ENCODE results near the gene PDXP. TPM values are rescaled to one million over a fixed set of nuclear protein-coding genes. Genes with fewer than 3 reads are reported as not detected.

Gene PDXP
- total RNA-seq, 1 donor from 2014 or later: 13.7 TPM

DNA sequence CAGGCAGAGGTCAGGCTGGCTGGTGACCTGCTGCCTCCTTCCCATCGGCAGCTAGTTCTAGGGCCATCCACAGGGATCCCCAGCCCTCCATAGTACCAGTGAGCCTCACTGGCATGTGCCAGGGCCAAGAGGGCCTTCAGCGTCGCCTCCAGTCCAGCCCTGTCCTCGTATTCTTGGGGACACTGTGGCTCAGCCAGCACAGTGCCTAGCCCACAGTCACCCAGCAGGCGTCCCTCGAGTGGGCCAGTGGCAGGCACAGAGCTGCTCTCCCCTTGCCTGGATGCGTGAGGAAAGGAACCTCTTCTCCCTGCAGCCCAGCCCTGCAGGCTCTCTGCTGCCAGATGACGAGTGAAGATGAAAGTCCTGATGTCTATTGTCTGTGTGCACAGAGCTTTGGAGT lies 29.7 kb upstream of the PDXP start:
- DNase-seq (ENCODE audit: low read depth, low spot score): no peak

DNA sequence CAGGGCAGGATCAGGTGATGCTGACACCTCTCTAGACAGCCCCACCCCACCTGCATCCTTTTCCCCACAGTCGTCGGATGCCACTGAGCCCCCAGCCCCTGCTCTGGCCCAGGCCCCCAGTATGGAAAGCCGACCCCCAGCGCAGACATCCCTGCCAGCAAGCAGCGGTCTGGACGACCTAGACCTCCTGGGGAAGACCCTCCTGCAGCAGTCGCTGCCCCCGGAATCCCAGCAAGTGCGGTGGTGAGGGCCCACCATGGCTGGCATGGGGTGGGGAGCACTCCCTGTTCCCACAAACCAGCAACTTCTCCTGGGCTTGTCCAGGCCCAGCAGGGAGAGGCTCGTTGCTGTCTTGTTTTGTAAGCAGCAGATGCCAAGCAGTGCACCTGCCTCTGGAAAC lies 28.6 kb upstream of the PDXP start:
- no peak for DNase-seq (ENCODE audit: low read depth, low spot score)

DNA sequence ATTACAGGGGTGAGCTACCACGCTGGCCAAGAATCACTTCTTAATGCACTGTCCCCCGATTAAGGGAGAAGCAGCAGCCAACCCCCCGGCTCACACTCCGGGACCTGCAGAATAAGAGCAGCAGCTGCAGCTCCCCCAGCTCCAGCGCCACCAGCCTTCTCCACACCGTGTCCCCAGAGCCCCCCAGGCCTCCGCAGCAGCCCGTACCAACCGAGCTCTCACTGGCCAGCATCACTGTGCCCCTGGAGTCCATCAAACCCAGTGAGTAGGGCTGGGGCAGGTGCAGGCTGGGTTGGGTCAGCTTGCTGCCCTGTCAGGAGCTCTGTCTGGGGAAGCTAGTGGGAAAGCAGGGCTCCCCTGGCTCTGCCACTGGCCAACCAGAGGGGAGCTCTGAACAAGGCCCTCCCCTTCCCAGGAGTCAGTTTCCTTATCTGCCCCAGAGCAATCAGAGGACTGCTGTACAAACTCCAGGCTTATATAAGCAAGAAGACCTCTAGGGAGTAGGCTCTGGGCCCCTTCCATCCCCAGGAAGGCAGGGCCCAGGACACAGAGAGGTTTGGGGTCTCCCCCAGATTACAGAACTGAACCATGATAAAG lies 27.6 kb upstream of the PDXP start:
- no peak for DNase-seq (ENCODE audit: low read depth, low spot score)

DNA sequence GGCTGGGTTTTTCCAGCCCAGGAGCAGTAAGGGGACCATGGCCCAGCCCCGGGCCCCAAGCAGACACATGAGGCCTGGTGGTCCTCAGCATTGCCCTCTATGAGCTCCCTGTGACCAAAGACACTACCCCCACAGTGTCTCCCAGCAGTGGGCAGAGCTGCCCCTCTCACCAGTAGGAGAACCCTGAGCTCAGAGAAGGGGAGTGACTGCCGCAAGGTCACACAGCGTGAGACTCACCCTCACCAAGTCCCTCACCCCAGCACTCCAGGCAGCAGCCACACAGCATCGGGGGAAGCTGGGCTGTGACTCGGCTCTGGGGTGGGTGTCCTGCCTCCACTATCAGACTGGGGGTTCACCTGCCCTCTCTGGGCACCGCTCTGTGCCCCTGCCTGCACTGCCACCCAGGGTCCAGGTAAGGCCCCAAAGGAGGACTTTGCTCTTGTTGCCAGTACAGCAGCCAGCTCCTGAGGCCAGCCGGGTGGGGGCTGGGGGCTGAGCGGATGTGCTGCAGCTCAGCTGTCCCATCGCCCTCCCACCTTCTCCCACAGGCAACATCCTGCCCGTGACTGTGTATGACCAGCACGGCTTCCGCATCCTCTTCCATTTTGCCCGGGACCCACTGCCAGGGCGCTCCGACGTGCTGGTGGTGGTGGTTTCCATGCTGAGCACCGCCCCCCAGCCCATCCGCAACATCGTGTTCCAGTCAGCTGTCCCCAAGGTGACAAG lies 26.9 kb upstream of the PDXP start:
- DNase-seq (ENCODE audit: low read depth, low spot score): no peak

DNA sequence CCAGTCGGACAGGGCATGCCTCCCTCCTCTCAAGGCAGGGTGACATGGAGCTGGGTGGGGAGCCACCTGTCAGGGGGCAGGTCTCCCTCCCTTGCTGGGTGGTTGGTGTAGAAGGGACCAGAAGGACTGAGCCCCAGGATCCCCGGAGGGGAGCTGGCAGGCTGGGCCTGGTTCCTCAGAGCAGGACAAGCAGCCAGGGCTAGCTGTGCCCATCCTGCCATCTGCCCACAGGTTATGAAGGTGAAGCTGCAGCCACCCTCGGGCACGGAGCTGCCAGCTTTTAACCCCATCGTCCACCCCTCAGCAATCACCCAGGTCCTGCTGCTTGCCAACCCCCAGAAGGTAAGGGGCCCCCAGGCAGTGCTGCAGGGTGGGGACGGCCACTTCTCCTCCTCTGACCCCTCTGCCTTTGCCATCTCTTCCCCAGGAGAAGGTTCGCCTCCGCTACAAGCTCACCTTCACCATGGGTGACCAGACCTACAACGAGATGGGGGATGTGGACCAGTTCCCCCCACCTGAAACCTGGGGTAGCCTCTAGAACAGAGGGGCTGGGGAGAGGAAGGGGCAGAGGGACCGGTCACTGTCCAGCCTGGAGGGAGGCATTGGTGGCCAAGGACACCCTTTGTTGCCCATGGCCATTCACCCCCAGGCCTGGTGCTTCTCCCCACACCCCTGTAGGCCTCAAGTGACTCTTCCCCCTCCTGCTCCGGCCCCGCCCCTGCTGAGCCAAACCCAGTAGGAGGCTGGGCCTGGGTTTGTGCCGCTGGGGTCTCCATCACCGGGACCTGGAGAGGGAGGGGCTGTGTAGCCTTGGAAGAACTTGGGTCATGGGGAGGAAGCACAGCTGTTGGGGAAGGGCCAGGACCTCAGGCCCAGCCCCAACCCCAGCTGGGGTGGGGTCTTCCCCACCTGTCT lies 26.1 kb upstream of the PDXP start:
- no peak for DNase-seq (ENCODE audit: low read depth, low spot score)

DNA sequence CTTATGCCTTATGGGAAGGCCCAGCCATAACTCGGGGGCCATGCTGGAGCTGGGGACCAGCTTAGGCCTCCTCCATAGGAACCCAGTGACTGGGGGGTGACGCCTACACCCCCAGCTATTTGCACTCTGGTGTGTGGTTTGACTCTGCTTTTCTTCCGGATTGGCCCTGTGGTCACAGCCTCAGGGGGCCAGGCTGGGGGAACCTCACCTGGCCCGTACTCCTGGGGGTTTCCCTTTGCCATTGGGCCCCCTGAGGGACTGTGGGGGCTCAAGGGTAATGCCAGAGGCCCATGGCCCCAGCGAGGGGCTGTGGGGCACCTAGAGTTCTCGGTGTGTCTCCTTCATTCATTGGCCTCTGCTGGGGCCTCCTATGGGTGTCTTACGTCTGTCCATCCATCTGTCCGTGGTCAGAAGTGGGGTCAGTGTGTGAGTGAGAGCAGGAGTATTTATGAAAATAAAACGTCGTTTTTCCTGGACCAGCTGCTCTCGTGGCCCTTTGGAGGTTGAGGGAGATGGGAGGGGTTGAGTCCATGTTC lies 25.4 kb upstream of the PDXP start:
- no peak for DNase-seq (ENCODE audit: low read depth, low spot score)

DNA sequence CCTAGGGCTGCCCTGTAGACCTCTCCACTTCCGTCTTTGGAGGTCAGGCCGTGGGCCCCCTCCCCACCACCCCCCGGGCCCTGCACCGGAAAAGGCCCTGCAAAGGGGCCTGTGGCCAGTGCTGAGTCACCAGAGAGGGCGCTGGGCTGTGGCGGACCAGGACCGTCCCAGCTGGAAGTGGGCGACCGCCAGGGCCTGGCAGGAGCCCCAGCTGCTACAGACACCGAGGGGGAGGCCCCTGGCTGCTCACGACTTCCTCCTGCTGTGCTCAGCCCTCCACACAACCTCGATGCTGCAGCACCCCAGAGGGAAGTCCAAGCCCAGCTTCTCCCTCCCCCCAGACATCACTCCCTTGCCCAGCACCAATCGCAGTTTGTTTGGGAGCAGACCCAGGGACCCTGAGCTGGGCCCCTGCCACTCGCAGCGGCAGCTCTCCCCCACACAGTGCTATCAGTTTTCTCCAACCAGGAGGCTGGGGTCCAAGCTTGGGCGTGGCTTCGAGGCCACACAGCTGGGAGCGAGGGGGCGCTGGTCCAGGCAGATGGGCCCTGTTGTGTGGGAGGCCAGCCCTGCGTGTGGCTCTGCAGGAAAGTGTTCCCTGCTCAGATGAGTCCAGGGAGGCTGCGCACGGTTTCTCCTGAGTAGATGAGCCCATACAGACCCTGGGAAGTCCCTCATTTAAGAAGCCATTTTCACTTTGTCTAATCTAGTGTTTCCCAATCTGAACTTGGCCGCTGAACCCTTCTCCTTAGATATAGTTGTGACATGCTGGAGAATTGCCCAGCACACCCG lies 24.7 kb upstream of the PDXP start:
- DNase-seq (ENCODE audit: low read depth, low spot score): no peak

DNA sequence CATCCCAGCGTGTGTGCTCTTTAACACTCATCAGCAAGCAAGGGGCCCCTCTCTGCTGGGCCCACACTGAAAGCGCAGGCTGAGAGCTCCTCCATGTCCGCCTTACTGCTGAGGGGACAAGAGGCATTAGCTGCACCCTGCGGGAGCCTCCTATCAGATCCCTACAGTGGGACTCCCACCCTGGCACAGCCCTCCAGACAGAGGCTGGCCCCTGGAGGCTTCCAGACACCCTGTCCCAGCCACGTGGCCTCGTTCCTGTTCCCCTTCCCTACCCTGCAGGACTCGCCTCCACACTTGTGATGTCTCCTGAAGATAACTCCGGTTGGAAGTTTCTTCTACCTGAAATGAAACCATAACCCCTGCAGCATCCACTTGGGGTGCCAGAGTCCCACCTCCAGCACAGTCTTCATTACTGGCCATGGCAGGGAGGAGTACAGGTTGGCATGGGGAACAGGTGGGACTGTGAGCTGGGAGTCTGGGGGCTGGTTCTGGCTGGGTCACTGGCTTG lies 24.1 kb upstream of the PDXP start:
- no peak for DNase-seq (ENCODE audit: low read depth, low spot score)

DNA sequence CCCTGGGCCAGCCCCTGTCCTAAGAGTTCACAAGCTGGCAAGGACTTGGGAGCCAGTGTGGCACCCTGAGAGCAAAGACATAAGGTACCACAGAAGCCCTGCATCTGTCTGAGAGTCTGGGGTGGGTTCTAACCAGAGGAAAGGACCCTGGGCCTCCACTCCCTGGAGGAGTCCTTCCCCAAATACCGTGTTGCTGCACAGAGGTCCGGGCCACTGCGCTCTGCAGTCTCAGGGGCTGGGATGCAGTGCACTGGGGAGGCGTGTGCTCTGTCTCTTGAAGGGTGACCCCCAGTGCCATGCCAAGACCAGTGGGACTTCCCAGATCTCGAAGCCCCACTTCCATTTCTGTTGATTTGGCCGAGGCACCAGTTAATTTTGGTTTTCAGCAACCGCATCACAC lies 23.4 kb upstream of the PDXP start:
- no peak for DNase-seq (ENCODE audit: low read depth, low spot score)

DNA sequence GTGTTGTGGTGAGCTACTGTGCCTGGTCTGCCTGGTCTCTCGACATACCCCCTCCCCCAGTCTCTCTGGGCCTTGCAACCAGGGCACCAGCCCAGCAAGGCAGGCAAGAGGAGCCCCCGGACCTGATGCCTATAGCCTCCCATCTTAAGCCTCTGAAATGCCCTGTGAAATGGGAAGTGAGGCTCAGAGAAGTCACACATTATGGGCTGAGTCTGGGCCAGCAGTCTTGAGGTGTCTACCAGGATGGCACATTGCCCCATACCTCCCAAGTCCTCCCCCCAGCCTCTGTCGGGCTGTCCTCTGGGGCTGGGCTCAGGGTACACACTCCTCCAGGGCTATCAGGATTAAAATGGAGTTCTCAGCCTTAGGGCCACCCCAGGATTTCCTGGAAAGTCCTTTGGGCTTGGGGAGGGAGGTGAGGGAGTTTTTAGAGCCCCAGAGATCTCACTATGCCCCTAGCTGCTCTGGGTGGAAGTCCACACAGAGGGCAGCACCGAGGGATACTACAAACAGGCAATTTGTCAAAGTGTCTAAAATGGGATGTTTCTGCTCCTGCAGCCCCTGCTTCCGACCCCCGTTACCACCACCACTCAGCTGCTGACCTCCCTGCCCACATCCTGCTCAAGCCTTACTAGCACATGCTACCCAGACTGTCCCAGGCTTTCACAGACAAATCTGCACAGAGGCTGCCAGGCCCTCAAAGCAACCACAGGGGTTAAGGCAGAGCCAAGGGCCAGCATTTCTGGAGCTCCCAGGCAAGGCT lies 22.2 kb upstream of the PDXP start:
- DNase-seq (ENCODE audit: low read depth, low spot score): no peak

DNA sequence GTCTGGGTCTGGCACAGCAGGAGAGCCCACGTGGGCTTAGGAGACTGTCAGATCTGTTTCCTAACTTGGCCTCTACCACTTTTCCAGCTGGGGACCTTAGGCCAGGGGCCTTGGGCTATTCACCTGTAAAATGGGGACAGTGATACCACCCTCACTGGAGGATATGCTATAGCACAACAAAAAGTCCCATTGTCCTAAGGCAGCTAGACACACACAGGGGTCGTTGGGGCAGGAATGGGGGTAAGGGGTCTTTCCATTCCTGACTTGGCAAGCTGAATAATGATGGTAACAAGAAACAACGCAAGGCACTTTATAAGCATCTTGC lies 21.6 kb upstream of the PDXP start:
- no peak for DNase-seq (ENCODE audit: low read depth, low spot score)

DNA sequence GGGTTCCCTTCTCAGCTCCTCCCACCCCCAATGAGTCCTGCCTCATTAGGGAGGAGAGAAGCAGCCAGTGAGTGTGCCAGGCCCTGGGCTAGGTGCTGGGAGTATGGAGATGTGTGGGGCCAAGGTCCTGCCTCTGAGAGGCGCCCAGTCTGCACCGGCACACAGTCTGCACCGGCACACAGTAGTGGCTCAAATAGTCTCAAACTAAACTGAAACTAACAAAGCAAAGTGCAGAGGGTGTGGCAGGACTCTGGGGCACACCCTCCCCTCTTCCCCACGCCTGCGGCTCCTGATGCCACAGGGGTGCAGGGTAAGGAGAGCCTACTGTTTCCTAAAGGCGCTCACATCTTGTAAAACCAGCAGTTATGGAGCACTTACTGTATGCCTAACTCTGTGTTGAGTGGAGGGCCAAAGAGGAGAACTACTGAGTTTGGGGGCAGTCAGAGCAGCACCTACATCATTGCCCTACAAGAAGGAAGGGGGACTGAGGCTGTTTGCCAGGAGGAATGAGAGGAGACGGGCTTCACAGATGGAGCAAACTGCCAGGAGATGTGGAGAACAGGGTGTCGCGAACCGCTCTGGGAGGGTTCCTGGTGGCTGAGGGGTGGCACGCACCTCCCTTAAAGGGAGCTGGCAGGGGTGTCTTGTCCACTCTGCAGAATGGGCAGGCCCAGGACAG lies 20.0 kb upstream of the PDXP start:
- DNase-seq (ENCODE audit: low read depth, low spot score): no peak

DNA sequence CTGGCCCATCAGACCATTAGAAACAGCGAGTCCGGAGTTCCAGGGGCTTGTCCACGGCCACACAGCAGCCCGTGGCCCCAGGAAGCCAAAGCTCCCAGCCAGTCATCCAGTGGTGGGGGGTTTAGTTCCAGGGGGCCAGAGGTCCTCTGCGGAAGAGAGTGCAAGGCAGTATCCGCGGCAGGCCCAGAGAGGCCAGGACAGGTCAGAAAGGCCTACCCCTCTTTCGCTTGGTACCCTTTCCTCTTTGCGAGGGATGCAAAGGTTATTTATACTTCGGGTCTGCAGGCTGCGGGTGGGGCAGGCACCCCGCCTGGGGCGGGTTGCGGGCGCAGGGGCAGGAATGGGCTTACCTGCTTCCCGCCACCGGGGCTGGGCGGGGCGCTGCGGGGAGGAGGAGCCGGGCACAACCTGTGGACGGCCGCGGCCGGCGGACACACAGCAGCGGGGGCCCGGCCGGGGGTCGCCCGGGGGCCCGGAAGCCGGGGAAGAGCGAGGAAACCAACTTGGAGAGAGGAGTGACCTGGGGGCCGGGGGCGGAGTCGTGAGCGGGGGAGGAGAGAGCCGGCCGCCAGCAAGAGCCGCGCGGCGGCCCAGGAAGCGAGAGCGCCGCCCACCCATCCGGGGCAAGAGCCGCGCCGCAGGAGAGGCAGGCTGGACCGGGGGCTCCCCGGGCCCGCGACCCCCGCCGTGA lies 19.3 kb upstream of the PDXP start, which contains the start of gene SH3BP1:
SH3BP1 (plus strand) TSS at position 600 of the 691 bp plus-strand sequence. CDS start 119 bp downstream, outside the sequence.
- no peak for DNase-seq (ENCODE audit: low read depth, low spot score)

DNA sequence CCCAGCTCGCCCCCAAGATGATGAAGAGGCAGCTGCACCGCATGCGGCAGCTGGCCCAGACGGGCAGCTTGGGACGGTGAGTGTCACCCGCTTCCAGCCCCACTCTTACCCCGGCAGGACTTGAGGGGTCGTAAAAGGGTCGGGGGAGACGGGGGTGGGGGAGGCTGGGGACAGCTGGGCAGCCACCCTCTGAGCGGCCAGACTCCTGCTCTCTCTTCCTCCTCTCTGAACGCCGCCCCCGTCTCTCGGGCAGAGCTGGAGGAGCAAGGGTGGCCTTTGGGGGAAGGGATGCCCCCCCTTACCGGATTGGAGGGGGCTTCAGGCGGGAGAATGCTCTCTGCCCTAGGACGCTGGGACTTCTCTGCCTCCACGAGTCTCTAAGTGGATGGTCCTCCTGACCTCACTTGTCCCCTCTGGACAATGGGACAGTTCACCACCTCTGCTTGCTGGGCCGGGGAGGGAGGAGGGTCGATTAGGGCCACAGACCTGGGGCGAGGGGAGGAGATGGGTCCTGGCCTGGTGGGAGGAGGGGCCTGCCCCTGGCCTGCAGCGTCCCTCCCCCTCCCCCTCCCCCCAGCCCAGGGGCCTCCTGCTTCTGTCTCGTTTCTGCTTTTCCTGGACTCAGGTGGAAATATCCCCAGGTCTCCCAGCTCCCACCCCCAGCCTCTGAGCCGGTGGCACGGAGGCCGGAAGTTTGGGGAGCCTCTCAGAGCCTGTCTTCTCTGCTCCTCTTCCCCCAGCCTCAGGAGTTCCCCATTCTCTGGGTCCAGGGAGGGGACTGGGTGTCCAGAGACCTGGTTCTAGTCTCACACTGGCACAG lies 18.5 kb upstream of the PDXP start:
- DNase-seq (ENCODE audit: low read depth, low spot score): no peak

DNA sequence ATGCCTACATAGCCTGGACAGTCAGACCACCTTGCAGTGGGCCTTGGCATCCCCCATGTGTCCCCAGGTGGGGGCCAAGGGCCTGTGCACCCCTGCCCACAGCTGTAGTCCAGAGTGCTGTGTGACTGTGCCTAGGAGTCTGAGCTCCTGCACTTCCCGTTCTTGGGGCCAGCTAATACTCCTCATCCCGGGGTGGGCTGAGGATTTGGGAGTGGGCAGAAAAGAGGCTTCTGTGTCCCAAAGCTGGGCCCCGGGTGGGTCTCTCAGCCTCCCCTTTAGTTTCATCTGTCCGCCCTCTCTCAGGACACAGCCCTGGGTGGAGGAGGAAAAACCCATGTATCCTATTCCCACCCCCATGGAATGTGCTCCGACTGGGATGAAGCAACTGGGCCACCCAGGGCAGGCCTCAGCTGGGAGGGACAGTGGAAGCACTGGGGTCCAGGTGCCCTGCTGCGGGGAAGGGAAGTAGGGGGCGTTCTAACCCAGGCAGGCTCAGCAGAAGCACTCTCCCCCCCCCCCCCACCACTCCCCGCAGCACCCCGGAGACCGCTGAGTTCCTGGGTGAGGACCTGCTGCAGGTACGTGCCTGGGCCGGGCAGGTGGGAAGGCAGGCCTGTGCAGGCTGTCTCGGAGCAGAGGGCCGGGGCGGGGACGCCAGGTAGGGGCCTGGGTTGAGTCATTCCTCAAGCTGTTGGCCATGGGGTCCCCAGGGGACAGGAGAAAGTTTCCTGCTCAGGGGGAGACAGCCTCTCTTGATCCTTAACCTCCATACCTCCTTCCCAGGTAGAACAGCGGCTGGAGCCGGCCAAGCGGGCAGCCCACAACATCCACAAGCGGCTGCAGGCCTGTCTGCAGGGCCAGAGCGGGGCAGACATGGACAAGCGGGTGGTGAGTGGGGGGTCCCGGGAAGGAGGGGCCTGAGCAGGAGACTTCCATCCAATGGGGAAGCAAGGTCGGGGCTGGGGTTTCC lies 17.6 kb upstream of the PDXP start:
- no peak for DNase-seq (ENCODE audit: low read depth, low spot score)

DNA sequence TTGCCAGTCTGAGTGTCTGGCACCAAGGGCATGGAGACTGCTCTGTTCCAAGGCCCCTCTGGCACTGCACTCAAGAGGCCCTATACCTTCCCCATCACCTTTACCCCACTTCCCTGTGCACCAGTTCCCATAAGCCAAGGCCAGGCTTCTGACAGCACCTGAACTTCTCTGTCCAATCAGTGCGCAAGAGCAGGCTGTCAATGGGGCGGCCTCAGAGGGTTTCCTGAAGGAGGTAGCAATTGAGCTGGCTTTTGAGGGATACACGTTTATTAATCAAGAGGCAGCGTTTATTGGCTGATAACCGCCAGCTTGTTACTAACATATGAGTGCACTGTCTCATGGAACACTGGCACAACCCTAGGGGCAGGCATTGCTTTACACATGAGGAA lies 17.0 kb upstream of the PDXP start:
- DNase-seq (ENCODE audit: low read depth, low spot score): no peak

DNA sequence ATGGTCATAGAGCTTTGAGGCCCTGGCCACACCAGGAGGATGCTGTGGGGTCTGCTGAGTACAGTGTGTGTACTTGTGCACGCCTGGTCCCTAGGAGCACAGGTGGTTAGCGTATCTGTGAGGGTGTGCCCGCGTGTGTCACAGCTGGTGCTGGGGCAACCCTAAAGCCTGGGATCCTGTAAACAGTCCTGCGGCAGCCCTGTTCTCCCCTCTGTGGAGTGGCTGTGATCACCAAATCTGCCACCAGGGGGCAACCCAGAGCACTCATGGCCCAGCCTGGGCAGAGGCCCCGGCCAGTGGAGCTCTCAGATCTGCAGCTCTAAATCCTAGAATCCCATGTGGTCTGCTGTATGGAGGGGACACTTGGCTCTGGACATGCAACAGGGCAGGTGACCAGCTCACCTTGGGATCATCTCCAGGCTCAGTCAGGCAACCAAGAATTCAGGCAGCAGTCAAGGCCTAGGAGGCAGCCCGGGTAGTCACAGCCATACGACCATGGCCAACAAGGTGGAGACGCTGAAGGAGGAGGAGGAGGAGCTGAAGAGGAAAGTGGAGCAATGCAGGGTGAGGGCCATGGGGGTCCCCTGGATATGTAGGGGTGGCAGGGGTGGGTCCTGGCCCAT lies 15.2 kb upstream of the PDXP start:
- DNase-seq (ENCODE audit: low read depth, low spot score): no peak
